HepG2 (cell line): Measurements from ENCODE around the gene GLRX2. TPM values are rescaled to one million over a fixed set of nuclear protein-coding genes. Genes with fewer than 3 reads are reported as not detected.
A peak's percentile ranks its signal among the peaks of the same experiment; 100 is the strongest.

Experiments used
- ATAC-seq: fragments of 200-7000 bp; cut with Tn5 transposase; 3 replicates; pipeline ENCODE4 v1.9.1; 2020; ENCODE audit warnings: mild to moderate bottlenecking, moderate library complexity
- BruUV-seq: library from RNA; stranded (reverse); fragments of 400-500 nt; replicated peaks from 2 replicates; lab custom pipeline; 2021; lab: Mats Ljungman, UMichigan
- CTCF ChIA-PET: fragments of 300-600 bp; formaldehyde crosslinking; extraction: SDS; loops from one replicate; lab custom pipeline; 2021; ENCODE audit warnings: low total read pairs, inconsistent platforms, low intra/inter-chr PET ratio; lab: Yijun Ruan, JAX
- POLR2A ChIA-PET: fragments of 350-600 bp; sonication (Branson Sonifier 250); formaldehyde crosslinking; loops from one replicate; lab custom pipeline; 2020; ENCODE audit warnings: antibody characterized with exemption, inconsistent platforms; lab: Yijun Ruan, JAX
- DNase-seq: peaks from one replicate; pipeline ENCODE4 v3.0.0-alpha.2; 2015; ENCODE audit warnings: low spot score
- FAIRE-seq: peaks from 3 replicates; lab custom pipeline; 2011; peaks lifted over from hg19 to GRCh38; lab: Jason Lieb, UNC
- H2AFZ ChIP-seq: one replicate; pipeline ENCODE4 v1.6.1; 2011; ENCODE audit warnings: low read length, inconsistent platforms
- H3K27ac ChIP-seq: fragments of 300-600 bp; 3 replicates; pipeline ENCODE4 v1.8.0; 2011; ENCODE audit warnings: mixed run types, mild to moderate bottlenecking, mixed read lengths, low read length, inconsistent platforms; ENCODE audit not compliant: insufficient read depth; ENCODE audit errors: extremely low read length
- H3K27me3 ChIP-seq, 2 experiments: fragments of 200-600 bp in 1 of 2; 2 replicates in 1 of 2; 3 replicates in 1 of 2; pipeline versions ENCODE4 v1.6.0 to v1.8.0; 2011; ENCODE audit warnings: low read length in 2 of 2, mild to moderate bottlenecking in 2 of 2, moderate library complexity in 2 of 2, inconsistent platforms in 1 of 2; ENCODE audit not compliant: insufficient read depth in 2 of 2, control insufficient read depth in 1 of 2
- H3K36me3 ChIP-seq, 2 experiments: fragments of 200-600 bp in 1 of 2; replicated peaks in 1 of 2; 2 replicates in 1 of 2; 3 replicates in 1 of 2; pipeline versions ENCODE4 v1.5.1 to v1.8.0; 2011; ENCODE audit warnings: low read length in 2 of 2, inconsistent platforms in 1 of 2; ENCODE audit not compliant: insufficient read depth in 2 of 2, control insufficient read depth in 1 of 2
- H3K4me1 ChIP-seq: 2 replicates; pipeline ENCODE4 v1.5.1; 2012; ENCODE audit warnings: low read length, inconsistent platforms; ENCODE audit not compliant: insufficient read depth
- H3K4me2 ChIP-seq: 2 replicates; pipeline ENCODE4 v1.6.0; 2011; ENCODE audit warnings: low read depth, low read length, inconsistent platforms
- H3K4me3 ChIP-seq, 3 experiments: fragments of 200-600 bp in 1 of 3; sonication (generic), shearing (Covaris generic) in 1 of 3; replicated peaks in 1 of 3; 2 replicates each; pipeline ENCODE4 v1.5.1; 2011 to 2016; ENCODE audit warnings: low read length in 3 of 3, inconsistent platforms in 2 of 3, low read depth in 2 of 3, mild to moderate bottlenecking in 2 of 3, control low read depth in 1 of 3, mixed read lengths in 1 of 3; ENCODE audit not compliant: insufficient read depth in 1 of 3
- H3K79me2 ChIP-seq: one replicate; pipeline ENCODE4 v1.6.1; 2011; ENCODE audit warnings: low read length, inconsistent platforms; ENCODE audit not compliant: insufficient read depth
- H3K9ac ChIP-seq: 2 replicates; pipeline ENCODE4 v1.6.0; 2011; ENCODE audit warnings: mild to moderate bottlenecking, low read depth, low read length, inconsistent platforms; ENCODE audit not compliant: insufficient read depth
- H3K9me3 ChIP-seq: 2 replicates; pipeline ENCODE4 v1.5.1; 2012; ENCODE audit warnings: mild to moderate bottlenecking, low read length
- H4K20me1 ChIP-seq: 2 replicates; pipeline ENCODE4 v1.6.0; 2011; ENCODE audit warnings: inconsistent platforms, mild to moderate bottlenecking, low read length, moderate library complexity; ENCODE audit not compliant: insufficient read depth
- JUND ChIP-seq: sonication (generic); formaldehyde crosslinking; IDR thresholded peaks from 2 replicates; pipeline ENCODE4 v1.8.0; 2022; ENCODE audit warnings: mild to moderate bottlenecking, missing genetic modification reagents
- LRRFIP1 ChIP-seq: sonication (generic); formaldehyde crosslinking; conservative IDR thresholded peaks from 2 replicates; pipeline ENCODE4 v1.4.0; 2020; ENCODE audit warnings: missing genetic modification reagents
- MAFF ChIP-seq: IDR thresholded peaks from 2 replicates; pipeline ENCODE4 v1.6.1; 2011; ENCODE audit warnings: low read depth, low read length, improper control_type of control experiment
- NR2F6 ChIP-seq, 2 experiments: IDR thresholded peaks; 2 replicates each; pipeline ENCODE4 v1.6.1; 2016; ENCODE audit warnings: antibody characterized with exemption in 1 of 2, mild to moderate bottlenecking in 1 of 2
- PATZ1 ChIP-seq: sonication (generic); formaldehyde crosslinking; IDR thresholded peaks from 2 replicates; pipeline ENCODE4 v1.4.0; 2020; ENCODE audit warnings: missing genetic modification reagents
- PAX8 ChIP-seq: sonication (generic); formaldehyde crosslinking; IDR thresholded peaks from 2 replicates; pipeline ENCODE4 v1.8.0; 2022; ENCODE audit warnings: mild to moderate bottlenecking, missing genetic modification reagents, borderline replicate concordance
- SAP130 ChIP-seq: IDR thresholded peaks from 2 replicates; pipeline ENCODE4 v1.6.1; 2016; ENCODE audit warnings: low read depth
- SOX5 ChIP-seq: IDR thresholded peaks from 2 replicates; pipeline ENCODE4 v1.6.1; 2016; ENCODE audit warnings: borderline replicate concordance
- U2AF2 ChIP-seq: fragments of 200-400 bp; formaldehyde crosslinking; IDR thresholded peaks from 2 replicates; pipeline ENCODE4 v1.6.1; 2017; ENCODE audit warnings: low read depth, mild to moderate bottlenecking, low read length
- ZBTB38 ChIP-seq: sonication (generic); formaldehyde crosslinking; IDR thresholded peaks from 2 replicates; pipeline ENCODE4 v1.5.1; 2020; ENCODE audit warnings: mild to moderate bottlenecking, missing genetic modification reagents
- ZFX ChIP-seq: sonication (generic); formaldehyde crosslinking; IDR thresholded peaks from 2 replicates; pipeline ENCODE4 v1.4.0; 2020; ENCODE audit warnings: mild to moderate bottlenecking, low read depth, missing genetic modification reagents, moderate library complexity
- ZNF136 ChIP-seq: sonication (generic); formaldehyde crosslinking; IDR thresholded peaks from 2 replicates; pipeline ENCODE4 v1.8.1; 2022; ENCODE audit warnings: low read depth, mild to moderate bottlenecking, moderate library complexity, missing genetic modification reagents
- ZNF691 ChIP-seq: sonication (generic); formaldehyde crosslinking; IDR thresholded peaks from 2 replicates; pipeline ENCODE4 v1.4.0; 2020; ENCODE audit warnings: missing genetic modification reagents, low read depth, mild to moderate bottlenecking, borderline replicate concordance
- ZSCAN31 ChIP-seq: sonication (generic); formaldehyde crosslinking; IDR thresholded peaks from 2 replicates; pipeline ENCODE4 v1.5.0; 2020; ENCODE audit warnings: low read depth, mild to moderate bottlenecking, missing genetic modification reagents
- WGBS: methylation state at CpG from one replicate; pipeline ENCODE4 v1.1.6; 2017; ENCODE audit warnings: low lambda C conversion rate; 5-methylcytosine and 5-hydroxymethylcytosine counted together
- in situ Hi-C: cut with HindIII; loops from 2 replicates; pipeline ENCODE4 v1.10.0; 2017; ENCODE audit warnings: low pct_unique_long_range_greater_than_20kb; ENCODE audit not compliant: extremely low pct_ligation_motif_present
- intact Hi-C: fragments of 100-400 bp; cut with micrococcal nuclease; formaldehyde crosslinking; loops from one replicate; pipeline ENCODE4 v1.10.0; 2022; ENCODE audit not compliant: unreplicated experiment
- polyA plus RNA-seq, 8 experiments: library from polyadenylated mRNA; depleted of rRNA in 3 of 8; stranded (reverse) in 7 of 8; unstranded in 1 of 8; fragments of >200 nt; fragmentation: Illumina TruSeq in 4 of 8; extraction: Trizol in 4 of 8; gene quantifications; 2 replicates each; pipeline versions ENCODE4 v1.2.1 to v1.2.3, GENCODE V29; 2011 to 2016; ENCODE audit warnings: low read depth in 4 of 8, missing spikeins in 1 of 8, mixed read lengths in 1 of 8; ENCODE audit not compliant: insufficient read depth in 1 of 8
- total RNA-seq, 5 experiments: library from RNA; depleted of rRNA; stranded (reverse); fragments of >200 nt; fragmentation: Illumina TruSeq; extraction: Trizol; gene quantifications; 2 replicates each; pipeline ENCODE4 v1.2.3, GENCODE V29; 2016; ENCODE audit warnings: low read depth in 1 of 5

The GLRX2 gene
- total and polyA plus RNA-seq, 2 of the 13 experiments (the other 11 are each of a cell fraction or from before 2014, with no cell fraction given) = 11.9 to 39.0 TPM

- Histone ChIP-seq H3K79me2 (no peaks in the 10 kb centered on the region), H3K4me2 (peak overlapping the region; percentile 30), H2AFZ (no peak overlapping the region), H3K4me3 (peak overlapping the region; percentile 8 to 36 (median 11); a peak in 4 of 6 replicates), H3K27me3 (no peaks in the 10 kb centered on the region), H4K20me1 (no peaks in the 10 kb centered on the region), H3K9ac (peak overlapping the region; percentile 25; the same call in 1 of the 2 replicates), H3K36me3 (no peaks in the 10 kb centered on the region), H3K9me3 (no peaks in the 10 kb centered on the region), H3K27ac (peak overlapping the region; percentile 86), H3K4me1 (peaks cover 83% of the 10 kb centered on the region)
- ChIA-PET CTCF (no interaction called here), POLR2A (interaction anchor here (2.7 to 2.8 kb wide), 2 partner anchors 8 to 55 kb away, joined by 9 to 14 read pairs; partner anchors contain the start of genes CDC73, RO60 and UCHL5)
- DNase-seq (no peak), ATAC-seq (peak; percentile 22), FAIRE-seq (no peak)
- 40% methylated on average over 7 of the region's 9 CpGs for WGBS
- in situ Hi-C loops = no loop called here
- intact Hi-C loops = no loop called here
- no TSS peak for BruUV-seq
- peak; percentile 76 for TF ChIP-seq ZBTB38 (CRISPR knock-in tag)
- TF ChIP-seq NR2F6 (IDR thresholded peaks at IDR 0.05) = no peak
- no peak for TF ChIP-seq NR2F6 (CRISPR knock-in tag; IDR thresholded peaks at IDR 0.05)
- TF ChIP-seq ZFX (CRISPR knock-in tag) = peak; percentile 28; the same call in 1 of the 2 replicates
- TF ChIP-seq ZNF691 (CRISPR knock-in tag) = no peak
- TF ChIP-seq LRRFIP1 (CRISPR knock-in tag) = no peak
- peak; percentile 66 for TF ChIP-seq MAFF
- TF ChIP-seq SAP130 (CRISPR knock-in tag) = 0 out of 2 replicates have a peak, but pooled peaks have one; percentile 10
- TF ChIP-seq JUND = no peak
- TF ChIP-seq ZNF136 (CRISPR knock-in tag) = no peak
- 0 out of 2 replicates have a peak, but pooled peaks have one; percentile 13 for TF ChIP-seq PATZ1 (CRISPR knock-in tag)
- no peak for TF ChIP-seq PAX8
- 0 out of 2 replicates have a peak, but pooled peaks have one; percentile 2 for TF ChIP-seq SOX5 (CRISPR knock-in tag)
- TF ChIP-seq ZSCAN31 (CRISPR knock-in tag) = 0 out of 2 replicates have a peak, but pooled peaks have one; percentile 34
- no peak for TF ChIP-seq U2AF2
Observed at GRCh38 chr1:193113258-193113991, 8.2 kb upstream of the GLRX2 start.
